K562 (cell line): ENCODE results near the gene SETD3. TPM values are rescaled to one million over a fixed set of nuclear protein-coding genes. Genes with fewer than 3 reads are reported as not detected.

ENCODE experiments used
- DLX4 ChIP-seq: fragments of 250-450 bp; sonication (Bioruptor Pico); IDR thresholded peaks from 2 replicates; pipeline ENCODE4 v1.6.1; 2021; ENCODE audit warnings: mild to moderate bottlenecking
- FOXK1 ChIP-seq: sonication (generic); formaldehyde crosslinking; IDR thresholded peaks from 2 replicates; pipeline ENCODE4 v1.8.0; 2022; ENCODE audit warnings: missing genetic modification reagents, mild to moderate bottlenecking, borderline replicate concordance
- GTF2A2 ChIP-seq: IDR thresholded peaks from 2 replicates; pipeline ENCODE4 v1.6.1; 2016; ENCODE audit warnings: mild to moderate bottlenecking, missing genetic modification characterization, missing compliant biosample characterization
- MAFG ChIP-seq: fragments of 450-650 bp; conservative IDR thresholded peaks from 2 replicates; pipeline ENCODE4 v1.6.1; 2016; ENCODE audit warnings: missing genetic modification characterization, missing compliant biosample characterization
- NR4A1 ChIP-seq, 2 experiments: fragments of 250-450 bp in 1 of 2; fragments of 450-650 bp in 1 of 2; sonication (Bioruptor Pico) in 1 of 2; IDR thresholded peaks; 2 replicates each; pipeline versions ENCODE4 v1.4.0 to v1.6.1; 2016 to 2020; ENCODE audit warnings: mild to moderate bottlenecking in 2 of 2, missing compliant biosample characterization in 1 of 2, missing genetic modification characterization in 1 of 2, moderate library complexity in 1 of 2
- POLR3G ChIP-seq: IDR thresholded peaks from 2 replicates; pipeline ENCODE4 v1.6.1; 2011; ENCODE audit not compliant: insufficient read length, insufficient replicate concordance; ENCODE audit errors: extremely low read depth
- RAD51 ChIP-seq: fragments of 450-650 bp; IDR thresholded peaks from 2 replicates; pipeline ENCODE4 v1.7.1; 2016; ENCODE audit warnings: low read depth, mild to moderate bottlenecking, borderline replicate concordance
- RNF219 ChIP-seq: fragments of 250-450 bp; sonication (Bioruptor Pico); IDR thresholded peaks from 2 replicates; pipeline ENCODE4 v1.5.0; 2022; ENCODE audit warnings: mild to moderate bottlenecking
- SMAD1 ChIP-seq: fragments of 150-350 bp; IDR thresholded peaks from 2 replicates; pipeline ENCODE4 v1.6.1; 2014; ENCODE audit warnings: low read length, low read depth; ENCODE audit not compliant: partially characterized antibody
- SMAD3 ChIP-seq: fragments of 450-650 bp; formaldehyde crosslinking; conservative IDR thresholded peaks from 2 replicates; pipeline ENCODE4 v1.4.0; 2020; ENCODE audit warnings: mild to moderate bottlenecking
- TOE1 ChIP-seq, 2 experiments: fragments of 450-650 bp in 1 of 2; sonication (generic) in 1 of 2; formaldehyde crosslinking in 1 of 2; IDR thresholded peaks; 2 replicates each; pipeline versions ENCODE4 v1.7.1 to v1.8.0; 2016 to 2022; ENCODE audit warnings: borderline replicate concordance in 2 of 2, mild to moderate bottlenecking in 2 of 2, antibody characterized with exemption in 1 of 2, inconsistent platforms in 1 of 2, low read depth in 1 of 2, missing genetic modification reagents in 1 of 2, moderate library complexity in 1 of 2
- U2AF2 ChIP-seq: fragments of 200-400 bp; formaldehyde crosslinking; optimal IDR thresholded peaks from 2 replicates; pipeline ENCODE3; 2017; ENCODE audit warnings: low read depth, mild to moderate bottlenecking, low read length
- ZFP1 ChIP-seq: fragments of 450-650 bp; formaldehyde crosslinking; IDR thresholded peaks from 2 replicates; pipeline ENCODE4 v1.4.0; 2020; ENCODE audit warnings: mild to moderate bottlenecking, mixed read lengths
- ZNF347 ChIP-seq: fragments of 450-650 bp; formaldehyde crosslinking; IDR thresholded peaks from 2 replicates; pipeline ENCODE4 v1.4.0; 2020; ENCODE audit warnings: low read depth, mild to moderate bottlenecking, moderate library complexity
- ZNF785 ChIP-seq: fragments of 250-450 bp; sonication (Bioruptor Pico); IDR thresholded peaks from 2 replicates; pipeline ENCODE4 v1.4.0; 2020; ENCODE audit warnings: mild to moderate bottlenecking
- polyA plus RNA-seq, 8 experiments: library from polyadenylated mRNA; depleted of rRNA in 4 of 8; stranded (reverse) in 5 of 8; unstranded in 3 of 8; fragments of >200 nt; fragmentation: Nextera tagmentation in 2 of 8; fragmentation: Illumina TruSeq in 1 of 8; extraction: Ambion mirVana in 2 of 8; extraction: Trizol in 1 of 8; gene quantifications; 2 replicates each; pipeline versions ENCODE4 v1.2.1 to v1.2.3, GENCODE V29; 2011 to 2014; ENCODE audit warnings: inconsistent platforms in 1 of 8, missing spikeins in 1 of 8
- total RNA-seq, 7 experiments: library from RNA; depleted of rRNA in 6 of 7; stranded (reverse); fragments of >200 nt in 6 of 7; fragmentation: Illumina TruSeq in 2 of 7; extraction: Trizol in 2 of 7; gene quantifications; 2 replicates each; pipeline versions ENCODE4 v1.2.1 to v1.2.3, GENCODE V29; 2011 to 2021; ENCODE audit warnings: low replicate concordance in 1 of 7
- TF ChIP-seq, protein P1 (sequence below): fragments of 250-450 bp; sonication (Bioruptor Pico); IDR thresholded peaks from 2 replicates; pipeline ENCODE4 v1.8.0; 2022; ENCODE audit warnings: inconsistent platforms
- TF ChIP-seq, protein P2 (sequence below), 3 experiments: IDR thresholded peaks in 2 of 3; conservative IDR thresholded peaks in 1 of 3; 2 replicates each; pipeline ENCODE4 v1.5.1; 2011 to 2012; ENCODE audit warnings: low read length in 3 of 3, mild to moderate bottlenecking in 3 of 3, control low read depth in 2 of 3, improper control_type of control experiment in 1 of 3, inconsistent platforms in 1 of 3, low read depth in 1 of 3, mixed read lengths in 1 of 3, moderate library complexity in 1 of 3; ENCODE audit not compliant: insufficient read depth in 2 of 3
- TF ChIP-seq, protein P3 (sequence below): fragments of 250-450 bp; sonication (Bioruptor Pico); IDR thresholded peaks from 2 replicates; pipeline ENCODE4 v1.4.0; 2020; ENCODE audit warnings: borderline replicate concordance

Gene SETD3
- total and polyA plus RNA-seq, 9 of the 15 experiments (the other 6 are each of a cell fraction or from before 2014, with no cell fraction given): 8.5 to 35.9 (median 26.5) TPM

DNA sequence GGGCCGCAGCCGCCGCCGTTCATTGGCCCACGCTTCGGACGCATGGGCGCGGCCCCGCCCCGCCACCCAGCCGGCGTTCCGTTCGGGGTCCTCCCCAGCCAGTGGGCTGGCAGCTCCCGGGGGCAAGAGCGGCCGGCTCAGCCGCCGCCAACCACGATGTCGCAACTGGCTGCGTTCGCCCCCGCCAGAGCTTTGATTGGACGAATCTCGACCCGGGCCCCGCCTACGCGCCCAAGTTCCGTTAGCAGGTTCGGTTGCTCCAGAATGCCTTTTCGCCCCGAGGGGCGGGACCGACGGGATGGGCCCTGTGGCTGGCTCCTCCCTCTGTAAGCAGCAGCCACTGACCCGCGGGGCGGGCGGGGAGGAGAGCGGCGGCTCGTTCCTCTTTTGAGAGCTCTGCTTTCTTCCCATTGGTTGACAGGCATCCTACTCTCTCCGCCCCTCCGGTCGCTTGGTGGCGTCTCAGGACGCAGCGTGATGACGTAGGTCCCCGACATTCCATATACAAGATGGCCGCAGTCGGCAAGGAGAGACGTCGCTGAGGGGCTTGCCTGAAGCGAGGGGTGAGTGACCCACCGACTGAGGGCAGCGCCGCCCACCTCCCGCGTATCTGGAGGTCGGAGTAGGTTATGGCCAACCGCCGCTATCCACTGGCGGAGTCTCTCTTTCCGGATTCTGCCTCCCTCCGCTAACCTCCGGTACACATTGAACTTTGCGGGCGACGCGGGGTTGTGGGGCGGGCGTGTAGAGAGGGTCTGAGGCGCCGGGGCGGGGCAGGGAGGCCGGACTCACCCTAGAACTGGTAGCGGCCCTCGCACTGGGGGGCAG lies 472 bp upstream of the SETD3 start, which contains the start of gene CCNK (continued):
- TF ChIP-seq RNF219 (CRISPR knock-in tag) (no peak), ZNF347 (CRISPR knock-in tag) (no peak), ZNF785 (no peak), FOXK1 (CRISPR knock-in tag) (no peak), DLX4 (no peak), POLR3G (no peak), SMAD1 (no peak), MAFG (tag) (no peak), RAD51 (no peak), GTF2A2 (tag) (no peak), ZFP1 (CRISPR knock-in tag) (no peak), NR4A1 (CRISPR knock-in tag; IDR thresholded peaks at IDR 0.05) (no peak), NR4A1 (tag; IDR thresholded peaks at IDR 0.05) (no peak), TOE1 (IDR thresholded peaks at IDR 0.05; ENCODE audit: borderline replicate concordance) (no peak), TOE1 (CRISPR knock-in tag; IDR thresholded peaks at IDR 0.05; ENCODE audit: borderline replicate concordance, low read depth) (no peak), U2AF2 (no peak), SMAD3 (CRISPR knock-in tag) (no peak)
- TF ChIP-seq, protein P1, sequence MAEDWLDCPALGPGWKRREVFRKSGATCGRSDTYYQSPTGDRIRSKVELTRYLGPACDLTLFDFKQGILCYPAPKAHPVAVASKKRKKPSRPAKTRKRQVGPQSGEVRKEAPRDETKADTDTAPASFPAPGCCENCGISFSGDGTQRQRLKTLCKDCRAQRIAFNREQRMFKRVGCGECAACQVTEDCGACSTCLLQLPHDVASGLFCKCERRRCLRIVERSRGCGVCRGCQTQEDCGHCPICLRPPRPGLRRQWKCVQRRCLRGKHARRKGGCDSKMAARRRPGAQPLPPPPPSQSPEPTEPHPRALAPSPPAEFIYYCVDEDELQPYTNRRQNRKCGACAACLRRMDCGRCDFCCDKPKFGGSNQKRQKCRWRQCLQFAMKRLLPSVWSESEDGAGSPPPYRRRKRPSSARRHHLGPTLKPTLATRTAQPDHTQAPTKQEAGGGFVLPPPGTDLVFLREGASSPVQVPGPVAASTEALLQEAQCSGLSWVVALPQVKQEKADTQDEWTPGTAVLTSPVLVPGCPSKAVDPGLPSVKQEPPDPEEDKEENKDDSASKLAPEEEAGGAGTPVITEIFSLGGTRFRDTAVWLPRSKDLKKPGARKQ (CRISPR knock-in tag): no peak
- TF ChIP-seq, protein P2, sequence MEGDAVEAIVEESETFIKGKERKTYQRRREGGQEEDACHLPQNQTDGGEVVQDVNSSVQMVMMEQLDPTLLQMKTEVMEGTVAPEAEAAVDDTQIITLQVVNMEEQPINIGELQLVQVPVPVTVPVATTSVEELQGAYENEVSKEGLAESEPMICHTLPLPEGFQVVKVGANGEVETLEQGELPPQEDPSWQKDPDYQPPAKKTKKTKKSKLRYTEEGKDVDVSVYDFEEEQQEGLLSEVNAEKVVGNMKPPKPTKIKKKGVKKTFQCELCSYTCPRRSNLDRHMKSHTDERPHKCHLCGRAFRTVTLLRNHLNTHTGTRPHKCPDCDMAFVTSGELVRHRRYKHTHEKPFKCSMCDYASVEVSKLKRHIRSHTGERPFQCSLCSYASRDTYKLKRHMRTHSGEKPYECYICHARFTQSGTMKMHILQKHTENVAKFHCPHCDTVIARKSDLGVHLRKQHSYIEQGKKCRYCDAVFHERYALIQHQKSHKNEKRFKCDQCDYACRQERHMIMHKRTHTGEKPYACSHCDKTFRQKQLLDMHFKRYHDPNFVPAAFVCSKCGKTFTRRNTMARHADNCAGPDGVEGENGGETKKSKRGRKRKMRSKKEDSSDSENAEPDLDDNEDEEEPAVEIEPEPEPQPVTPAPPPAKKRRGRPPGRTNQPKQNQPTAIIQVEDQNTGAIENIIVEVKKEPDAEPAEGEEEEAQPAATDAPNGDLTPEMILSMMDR (IDR thresholded peaks at IDR 0.05 in 2 of 3, conservative IDR thresholded peaks at IDR 0.05 in 1 of 3; ENCODE audit: insufficient read depth in 2 of 3, low read depth in 1 of 3, low read length in 3 of 3): no peak
- TF ChIP-seq, protein P3, sequence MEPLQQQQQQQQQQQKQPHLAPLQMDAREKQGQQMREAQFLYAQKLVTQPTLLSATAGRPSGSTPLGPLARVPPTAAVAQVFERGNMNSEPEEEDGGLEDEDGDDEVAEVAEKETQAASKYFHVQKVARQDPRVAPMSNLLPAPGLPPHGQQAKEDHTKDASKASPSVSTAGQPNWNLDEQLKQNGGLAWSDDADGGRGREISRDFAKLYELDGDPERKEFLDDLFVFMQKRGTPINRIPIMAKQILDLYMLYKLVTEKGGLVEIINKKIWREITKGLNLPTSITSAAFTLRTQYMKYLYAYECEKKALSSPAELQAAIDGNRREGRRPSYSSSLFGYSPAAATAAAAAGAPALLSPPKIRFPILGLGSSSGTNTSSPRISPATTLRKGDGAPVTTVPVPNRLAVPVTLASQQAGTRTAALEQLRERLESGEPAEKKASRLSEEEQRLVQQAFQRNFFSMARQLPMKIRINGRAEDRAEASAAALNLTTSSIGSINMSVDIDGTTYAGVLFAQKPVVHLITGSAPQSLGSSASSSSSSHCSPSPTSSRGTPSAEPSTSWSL (CRISPR knock-in tag): no peak
